GM23248 (cell line): ENCODE data around the gene KIF17.

ENCODE experiments used
- EZH2 ChIP-seq: fragments of 200-600 bp; sonication (generic); IDR thresholded peaks from 2 replicates; pipeline ENCODE4 v1.6.1; 2018; ENCODE audit warnings: antibody characterized with exemption, mild to moderate bottlenecking; ENCODE audit not compliant: insufficient read depth, poor library complexity, severe bottlenecking
- EZH2phosphoT487 ChIP-seq: fragments of 200-600 bp; sonication (generic); IDR thresholded peaks from 2 replicates; pipeline ENCODE4 v1.6.1; 2018; ENCODE audit warnings: antibody characterized with exemption, moderate library complexity, mild to moderate bottlenecking, low read depth; ENCODE audit not compliant: insufficient read depth

GRCh38 chr1:20685099-20685662, 32.6 kb downstream of the KIF17 start:
- TF ChIP-seq EZH2 (no peak), EZH2phosphoT487 (no peak)
